Measurements from ENCODE around the gene TEX22.

TEX22 gene

DNA sequence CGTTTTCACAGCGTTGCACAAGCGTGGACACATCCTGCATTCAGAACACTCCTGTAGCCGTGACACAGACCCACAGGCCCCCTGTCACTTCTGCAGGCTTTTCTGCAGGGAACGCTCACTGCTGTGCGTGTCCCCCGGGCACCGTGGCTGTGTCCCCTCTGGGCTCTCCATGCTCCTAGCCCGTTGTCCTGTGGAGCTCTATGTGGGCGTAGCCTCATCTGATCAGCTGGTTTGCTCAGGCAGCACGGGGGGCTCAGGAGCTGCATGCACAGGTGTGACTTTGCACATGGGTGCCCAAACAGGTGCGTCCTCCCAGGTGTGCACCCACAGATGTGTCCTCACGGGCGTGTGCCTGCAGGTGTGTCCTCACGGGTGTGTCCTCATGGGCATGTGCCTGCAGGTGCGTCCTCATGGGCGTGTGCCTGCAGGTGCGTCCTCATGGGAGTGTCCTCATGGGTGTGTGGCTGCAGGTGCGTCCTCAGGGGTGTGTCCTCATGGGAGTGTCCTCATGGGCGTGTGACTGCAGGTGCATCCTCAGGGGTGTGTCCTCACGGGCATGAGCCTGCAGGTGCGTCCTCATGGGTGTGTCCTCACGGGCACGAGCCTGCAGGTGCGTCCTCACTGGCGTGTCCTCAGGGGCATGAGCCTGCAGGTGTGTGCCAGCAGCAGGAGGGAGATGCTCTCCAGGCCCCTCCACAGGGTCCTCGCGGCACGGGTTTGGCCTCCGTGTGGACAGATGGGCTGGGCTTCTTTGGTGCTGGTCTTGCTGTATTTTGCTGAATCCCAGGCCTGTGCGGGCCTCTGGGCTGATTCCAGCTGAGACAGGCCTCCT, 38.8 kb downstream of the TEX22 start:
- TF ChIP-seq, protein P1, sequence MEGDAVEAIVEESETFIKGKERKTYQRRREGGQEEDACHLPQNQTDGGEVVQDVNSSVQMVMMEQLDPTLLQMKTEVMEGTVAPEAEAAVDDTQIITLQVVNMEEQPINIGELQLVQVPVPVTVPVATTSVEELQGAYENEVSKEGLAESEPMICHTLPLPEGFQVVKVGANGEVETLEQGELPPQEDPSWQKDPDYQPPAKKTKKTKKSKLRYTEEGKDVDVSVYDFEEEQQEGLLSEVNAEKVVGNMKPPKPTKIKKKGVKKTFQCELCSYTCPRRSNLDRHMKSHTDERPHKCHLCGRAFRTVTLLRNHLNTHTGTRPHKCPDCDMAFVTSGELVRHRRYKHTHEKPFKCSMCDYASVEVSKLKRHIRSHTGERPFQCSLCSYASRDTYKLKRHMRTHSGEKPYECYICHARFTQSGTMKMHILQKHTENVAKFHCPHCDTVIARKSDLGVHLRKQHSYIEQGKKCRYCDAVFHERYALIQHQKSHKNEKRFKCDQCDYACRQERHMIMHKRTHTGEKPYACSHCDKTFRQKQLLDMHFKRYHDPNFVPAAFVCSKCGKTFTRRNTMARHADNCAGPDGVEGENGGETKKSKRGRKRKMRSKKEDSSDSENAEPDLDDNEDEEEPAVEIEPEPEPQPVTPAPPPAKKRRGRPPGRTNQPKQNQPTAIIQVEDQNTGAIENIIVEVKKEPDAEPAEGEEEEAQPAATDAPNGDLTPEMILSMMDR (conservative IDR thresholded peaks at IDR 0.05; ENCODE audit: low read depth, low read length): no peak
- no peak for DNase-seq (ENCODE audit: low read depth)
- no peak overlapping the region for H3K4me3 ChIP-seq (ENCODE audit: low read depth, low read length)

DNA sequence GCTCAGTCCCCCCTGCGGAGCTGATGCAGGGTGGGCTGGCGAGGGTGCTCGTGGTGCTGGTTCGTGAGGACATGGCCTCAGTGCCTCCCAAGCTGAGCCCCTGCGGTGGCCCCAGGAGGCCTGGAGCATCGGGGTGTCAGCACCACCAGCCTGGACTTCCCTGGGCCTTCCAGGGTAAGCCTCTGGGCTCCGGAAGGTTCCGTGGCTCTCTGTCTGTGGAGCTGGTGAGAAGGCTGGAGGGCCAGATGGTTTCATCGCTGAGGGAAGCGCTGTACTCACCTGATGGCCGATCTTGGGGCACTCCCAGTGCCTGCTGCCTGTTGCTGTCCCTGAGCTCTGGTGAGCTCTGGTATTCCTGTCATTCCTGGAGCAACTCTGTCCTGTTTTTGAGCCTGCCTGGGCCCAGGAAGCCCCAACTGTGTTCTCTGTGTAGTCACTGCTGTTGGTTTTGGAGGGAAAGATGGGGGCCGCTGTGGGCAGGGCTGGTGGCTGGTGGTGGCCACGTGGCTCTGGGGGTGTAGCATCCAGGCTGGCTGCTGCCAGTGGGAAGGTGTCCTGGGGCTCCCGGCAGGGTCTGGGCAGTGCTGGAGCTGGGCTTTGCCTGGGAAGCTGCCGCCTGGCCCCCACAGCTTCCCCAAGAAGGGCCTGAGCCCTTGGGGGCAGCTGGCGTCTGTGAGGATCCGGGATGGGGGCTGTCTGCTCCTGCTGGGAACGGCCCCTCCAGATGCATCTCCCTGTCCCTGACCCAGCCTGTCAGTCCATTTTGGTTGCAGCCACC, 39.6 kb downstream of the TEX22 start:
- no peak overlapping the region for H3K4me3 ChIP-seq (ENCODE audit: low read depth, low read length)
- no peak for DNase-seq (ENCODE audit: low read depth)
- TF ChIP-seq, protein P1 (conservative IDR thresholded peaks at IDR 0.05; ENCODE audit: low read depth, low read length): no peak

DNA sequence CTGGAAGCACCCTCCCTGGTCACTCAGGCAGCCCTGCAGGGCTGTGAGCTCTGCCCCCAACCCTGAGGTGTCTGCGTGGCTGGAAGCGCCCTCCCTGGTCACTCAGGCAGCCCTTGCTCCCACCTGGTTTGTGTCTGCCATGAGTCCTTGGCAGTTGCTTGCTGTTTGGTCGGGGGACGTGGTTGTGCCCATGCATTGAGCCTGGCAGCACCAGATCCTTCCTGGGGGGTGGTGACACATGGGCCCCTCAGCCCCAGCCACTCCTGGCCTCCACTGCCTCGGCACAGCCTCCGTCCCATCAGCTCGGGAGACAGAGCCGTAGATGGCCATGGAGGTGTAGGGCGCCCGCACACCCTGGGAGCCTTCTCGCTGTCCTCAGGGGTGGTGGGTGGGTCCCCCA, 40.8 kb downstream of the TEX22 start:
- TF ChIP-seq, protein P1 (conservative IDR thresholded peaks at IDR 0.05; ENCODE audit: low read depth, low read length): no peak
- H3K4me3 ChIP-seq (ENCODE audit: low read depth, low read length): no peak overlapping the region
- no peak for DNase-seq (ENCODE audit: low read depth)

DNA sequence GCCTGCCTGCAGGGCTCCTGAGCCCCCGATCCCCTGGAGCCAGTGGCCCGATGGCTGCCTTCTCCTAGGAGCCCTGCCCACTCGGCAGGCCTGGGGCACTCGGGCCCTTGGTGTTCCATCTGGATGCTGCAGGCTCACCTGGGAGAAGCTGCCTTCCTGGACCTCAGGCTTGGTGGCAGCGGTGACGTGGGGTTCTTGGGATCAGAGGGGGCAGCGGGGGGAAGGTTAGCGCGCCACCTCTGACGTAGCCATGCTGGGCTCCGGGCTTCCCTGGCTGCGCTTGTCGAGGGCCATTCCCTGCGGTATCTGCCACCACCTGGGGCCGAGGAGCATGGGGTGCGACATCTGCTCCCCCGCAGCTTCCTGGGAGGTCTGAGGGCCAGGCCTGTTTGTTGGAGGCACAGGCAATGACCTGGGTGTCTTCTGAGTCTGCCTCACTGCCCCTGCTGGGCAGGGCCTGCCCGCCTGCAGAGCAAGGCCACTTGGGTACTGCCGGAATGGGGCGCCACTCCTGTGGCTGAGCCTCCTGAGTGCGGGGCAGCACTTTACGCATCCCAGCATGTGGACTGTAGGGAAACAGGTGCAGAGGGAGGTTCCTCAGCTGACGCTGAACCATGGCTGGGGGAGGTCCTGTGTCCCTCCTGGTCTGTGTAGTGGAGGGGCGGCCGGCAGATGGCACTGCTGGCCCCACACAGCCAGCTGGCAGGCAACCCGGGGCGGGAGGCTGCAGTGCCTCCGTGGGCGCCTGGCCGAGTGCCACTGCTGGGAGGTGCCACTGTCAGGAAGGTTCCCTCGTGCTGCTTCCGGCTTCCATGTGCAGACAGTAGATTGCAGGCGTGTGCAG, 41.6 kb downstream of the TEX22 start:
- no peak overlapping the region for H3K4me3 ChIP-seq (ENCODE audit: low read depth, low read length)
- DNase-seq (ENCODE audit: low read depth): no peak

DNA sequence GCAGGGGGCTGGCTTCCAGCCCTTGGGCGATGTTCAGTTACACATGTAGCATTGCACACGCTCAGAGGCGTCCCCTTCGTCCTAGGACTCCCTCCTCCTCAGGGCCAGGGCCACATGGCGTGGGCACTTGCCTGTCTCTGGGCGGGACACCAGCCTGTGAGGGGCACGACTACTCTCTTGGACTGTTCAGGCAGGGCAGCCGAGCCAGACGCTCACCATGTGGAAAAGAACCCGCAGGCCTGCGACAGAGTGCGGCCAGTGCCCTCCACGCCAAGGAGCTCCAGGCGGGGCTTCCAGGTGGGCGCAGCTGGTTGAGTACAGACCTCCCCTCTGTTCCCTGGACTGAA, 42.2 kb downstream of the TEX22 start:
- no peak for DNase-seq (ENCODE audit: low read depth)
- TF ChIP-seq, protein P1 (conservative IDR thresholded peaks at IDR 0.05; ENCODE audit: low read depth, low read length): no peak
- no peak overlapping the region for H3K4me3 ChIP-seq (ENCODE audit: low read depth, low read length)

More for the DNA sequence above, 41.6 kb downstream of the TEX22 start:
- TF ChIP-seq, protein P1 (conservative IDR thresholded peaks at IDR 0.05; ENCODE audit: low read depth, low read length): no peak

DNA sequence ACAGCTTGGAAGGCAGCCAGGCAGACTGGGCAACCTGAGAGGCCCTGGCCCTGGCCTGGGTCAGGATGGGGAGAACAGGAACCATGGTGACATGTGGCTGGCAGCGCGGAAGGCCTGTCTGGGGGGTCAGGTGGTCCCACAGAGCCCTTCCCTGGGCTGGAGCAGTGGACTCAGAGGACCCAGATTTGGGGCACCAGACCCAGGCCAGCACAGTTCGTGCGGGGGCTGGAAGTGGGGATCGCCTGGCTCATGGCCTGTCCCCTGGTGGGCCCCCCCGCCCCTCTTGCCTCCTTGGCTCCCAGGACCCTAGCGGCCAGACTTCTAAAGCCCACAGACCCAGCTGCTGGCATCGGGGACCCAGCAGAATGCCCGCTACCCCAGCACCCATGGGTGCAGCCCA, 42.7 kb downstream of the TEX22 start:
- no peak for DNase-seq (ENCODE audit: low read depth)
- TF ChIP-seq, protein P1 (conservative IDR thresholded peaks at IDR 0.05; ENCODE audit: low read depth, low read length): no peak
- no peak overlapping the region for H3K4me3 ChIP-seq (ENCODE audit: low read depth, low read length)

Data from choroid plexus epithelial cell (primary cell).